GM19023 (cell line): Measurements from ENCODE around the gene PTPRD.

Experiments used
- ATAC-seq: cut with Tn5 transposase; IDR thresholded peaks from one replicate; pipeline ENCODE4 v1.9.1; 2021; ENCODE audit warnings: mild to moderate bottlenecking, moderate library complexity; ENCODE audit not compliant: unreplicated experiment

The PTPRD gene

DNA sequence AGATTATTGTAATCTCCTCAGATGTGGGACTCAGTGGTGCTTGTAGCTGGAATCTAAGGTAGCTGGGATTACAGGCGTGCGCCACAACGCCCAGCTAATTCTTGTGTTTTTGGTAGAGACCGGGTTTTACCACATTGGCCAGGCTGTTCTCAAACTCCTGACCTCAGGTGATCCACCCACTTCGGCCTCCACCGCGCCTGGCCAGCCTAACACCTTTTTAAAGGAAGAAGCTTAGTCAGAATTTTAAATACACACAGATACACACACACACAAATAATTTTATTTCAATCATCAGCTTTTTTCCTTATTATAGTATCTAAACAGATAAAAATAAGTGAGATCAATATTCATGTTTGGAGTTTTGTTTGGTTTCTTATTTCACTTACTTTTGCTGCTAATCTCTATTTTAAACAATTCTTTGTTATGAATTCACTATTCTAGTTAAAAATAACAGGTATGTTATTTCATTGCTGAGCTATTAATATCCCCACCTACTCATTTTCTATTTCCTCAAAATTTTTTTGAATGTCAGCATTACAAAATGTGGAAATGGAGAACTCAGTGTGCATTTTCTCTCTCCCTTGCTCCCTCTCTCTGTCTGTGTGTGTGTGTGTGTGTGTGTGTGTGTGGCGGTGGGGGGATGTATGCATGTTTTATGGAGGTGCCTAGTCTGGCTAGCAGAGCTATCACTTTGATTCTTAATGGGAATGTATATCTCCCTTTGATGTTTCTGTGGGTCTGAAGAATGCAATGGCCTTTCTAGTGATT lies 1852.6 kb downstream of the PTPRD start:
- no peak for ATAC-seq

DNA sequence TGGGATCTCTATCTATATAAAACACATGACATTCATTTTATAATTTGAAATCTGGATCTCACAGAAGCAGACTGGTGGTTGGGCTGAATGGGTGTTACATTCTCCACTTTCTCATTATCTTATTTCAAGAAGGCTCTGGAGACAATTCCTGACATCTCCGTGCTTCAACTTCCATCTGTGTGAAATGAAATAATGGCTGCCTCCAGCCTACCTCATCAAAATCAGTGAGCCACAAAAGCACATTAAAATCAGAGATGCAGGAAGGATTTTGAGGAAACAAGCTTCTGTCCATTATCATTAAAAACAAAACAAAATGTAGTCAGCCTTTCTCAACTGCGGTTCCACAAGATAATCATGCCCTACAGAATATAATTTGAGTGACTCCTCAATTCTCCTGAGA lies 1854.9 kb downstream of the PTPRD start:
- ATAC-seq: no peak

DNA sequence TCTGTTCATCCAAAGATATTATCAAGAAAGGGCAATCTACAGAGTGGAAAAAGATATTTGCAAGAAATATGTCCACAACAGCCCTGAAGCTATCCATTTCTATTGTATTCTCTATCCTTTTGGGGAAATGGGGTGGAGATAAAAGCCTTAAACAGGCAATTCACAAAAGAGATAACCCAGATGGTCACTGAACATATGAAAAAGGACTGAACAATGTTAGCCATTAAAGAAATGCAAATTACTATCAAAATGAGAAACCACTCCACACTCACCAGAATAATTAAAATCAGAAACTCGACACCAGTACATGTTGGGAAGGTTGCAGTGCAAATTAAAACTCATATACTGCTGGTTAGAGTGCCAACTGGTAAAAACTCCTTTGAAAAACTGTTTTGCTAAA lies 1858.1 kb downstream of the PTPRD start:
- no peak for ATAC-seq

DNA sequence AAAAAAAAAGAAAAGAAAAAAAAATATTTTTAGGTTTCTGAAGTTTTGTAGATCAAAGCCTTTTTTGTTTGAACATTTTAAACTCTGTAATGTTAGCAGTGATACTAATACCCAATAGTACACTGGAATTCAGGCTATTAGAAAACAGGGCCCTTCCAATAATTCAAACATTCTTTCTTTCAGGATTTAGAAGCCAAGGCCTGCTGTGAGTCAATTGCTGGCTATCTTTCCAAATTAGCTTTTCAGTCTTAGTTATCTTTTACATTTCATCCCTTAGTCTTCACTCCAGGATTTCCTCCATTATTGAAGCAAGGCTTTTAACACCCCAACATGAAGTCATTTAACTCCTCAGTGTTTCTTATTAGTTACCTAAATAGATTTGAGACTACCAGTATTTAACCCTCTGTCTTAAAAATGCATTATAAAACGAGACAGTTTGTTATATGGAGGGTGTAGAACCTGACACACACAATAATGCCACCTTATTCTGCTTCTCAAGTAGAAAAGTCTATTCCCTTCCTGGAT lies 1861.3 kb downstream of the PTPRD start:
- no peak for ATAC-seq

DNA sequence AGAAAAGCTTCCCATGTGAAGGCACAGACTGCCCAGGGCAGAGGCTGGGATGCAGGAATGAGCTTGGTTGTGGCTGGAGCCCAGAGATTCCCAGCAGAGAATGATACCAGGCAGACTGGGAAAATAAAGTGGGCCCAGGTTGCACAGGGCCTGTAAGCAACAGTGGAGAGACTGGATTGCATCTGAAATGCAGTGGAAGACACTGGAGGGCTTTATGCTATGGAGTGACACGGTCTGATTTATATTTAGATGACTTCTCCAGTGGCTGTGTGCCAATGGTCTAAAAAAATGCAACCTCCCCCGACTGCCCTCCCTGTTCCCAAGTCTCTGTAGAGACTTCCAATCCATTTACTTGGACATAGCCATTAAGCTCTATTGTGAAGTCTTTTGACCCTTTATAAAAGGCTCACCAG lies 1862.2 kb downstream of the PTPRD start:
- ATAC-seq: no peak

DNA sequence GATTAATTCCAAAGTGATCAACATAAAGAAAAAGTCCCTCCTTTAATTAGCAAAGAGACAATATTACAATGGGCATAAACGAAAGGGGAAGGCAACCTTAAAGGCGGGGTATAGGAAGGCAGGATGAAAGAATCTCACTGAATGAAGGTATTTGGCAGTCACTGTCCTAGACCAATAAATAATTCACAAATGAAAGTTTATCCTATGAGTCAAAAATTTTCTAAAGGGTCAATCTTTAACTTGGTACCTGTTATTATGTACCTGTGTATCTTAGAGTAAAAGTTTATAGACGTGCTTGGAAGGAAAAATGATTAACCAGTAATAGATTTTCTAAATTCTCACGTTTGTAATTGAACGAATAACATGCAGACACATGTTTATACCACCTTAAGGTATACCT lies 1867.5 kb downstream of the PTPRD start:
- no peak for ATAC-seq

DNA sequence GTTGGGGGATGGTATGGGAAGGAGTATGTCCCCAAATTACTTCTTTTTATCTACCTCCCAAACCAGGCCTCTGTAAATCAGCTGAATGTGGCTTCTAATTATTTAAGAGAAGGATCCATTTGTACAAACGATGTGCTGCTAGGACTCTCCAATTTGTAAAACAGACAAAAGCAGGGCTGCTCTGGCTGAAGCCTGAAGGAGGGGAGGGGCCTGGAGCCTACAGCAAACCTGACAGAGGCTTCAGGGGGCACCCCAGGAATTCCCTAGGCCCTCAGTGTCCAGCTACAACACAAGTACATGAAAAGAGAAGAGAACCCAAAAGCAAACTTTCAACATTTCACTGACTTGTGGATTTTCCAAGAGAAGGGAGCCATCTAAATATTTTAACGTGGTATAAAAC lies 1873.9 kb downstream of the PTPRD start:
- ATAC-seq: no peak

DNA sequence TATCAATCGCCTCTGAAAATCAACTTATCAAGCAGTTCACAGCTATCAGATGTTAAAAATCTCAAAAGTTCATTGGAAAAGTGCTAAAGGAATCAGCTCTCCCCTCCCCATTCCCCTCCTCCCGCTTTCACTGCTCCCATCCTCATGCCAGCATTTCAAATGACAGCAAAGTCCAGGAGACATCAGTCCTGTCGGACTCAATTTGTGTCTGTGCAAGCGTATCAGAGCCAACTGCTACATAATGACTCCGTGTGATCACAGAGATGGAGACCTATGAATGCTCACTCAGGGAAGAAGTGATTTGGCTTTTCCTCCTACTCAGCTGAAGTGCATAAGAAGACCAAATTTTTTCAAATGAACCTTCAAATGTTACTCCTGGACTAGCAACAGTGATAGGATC lies 1876.0 kb downstream of the PTPRD start:
- no peak for ATAC-seq

DNA sequence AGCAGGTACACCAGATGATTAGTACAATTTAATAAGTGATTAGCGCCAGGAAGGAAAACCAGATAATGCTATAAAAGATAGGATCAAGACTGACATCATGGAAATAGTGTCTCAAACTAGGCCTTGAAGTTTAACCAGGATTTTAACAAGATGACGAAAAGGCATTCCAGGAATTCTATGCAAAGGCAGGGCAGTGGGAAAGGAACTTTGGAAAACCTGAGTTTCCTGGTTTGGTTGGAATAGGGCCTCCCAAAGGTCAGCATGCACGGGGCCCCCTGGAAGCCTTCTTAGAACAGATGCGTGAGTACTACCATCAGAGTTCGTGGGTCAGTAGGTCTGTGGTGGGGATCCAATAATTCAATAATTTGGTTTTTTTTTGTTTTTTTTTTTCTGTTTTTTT lies 1878.0 kb downstream of the PTPRD start:
- ATAC-seq: no peak

DNA sequence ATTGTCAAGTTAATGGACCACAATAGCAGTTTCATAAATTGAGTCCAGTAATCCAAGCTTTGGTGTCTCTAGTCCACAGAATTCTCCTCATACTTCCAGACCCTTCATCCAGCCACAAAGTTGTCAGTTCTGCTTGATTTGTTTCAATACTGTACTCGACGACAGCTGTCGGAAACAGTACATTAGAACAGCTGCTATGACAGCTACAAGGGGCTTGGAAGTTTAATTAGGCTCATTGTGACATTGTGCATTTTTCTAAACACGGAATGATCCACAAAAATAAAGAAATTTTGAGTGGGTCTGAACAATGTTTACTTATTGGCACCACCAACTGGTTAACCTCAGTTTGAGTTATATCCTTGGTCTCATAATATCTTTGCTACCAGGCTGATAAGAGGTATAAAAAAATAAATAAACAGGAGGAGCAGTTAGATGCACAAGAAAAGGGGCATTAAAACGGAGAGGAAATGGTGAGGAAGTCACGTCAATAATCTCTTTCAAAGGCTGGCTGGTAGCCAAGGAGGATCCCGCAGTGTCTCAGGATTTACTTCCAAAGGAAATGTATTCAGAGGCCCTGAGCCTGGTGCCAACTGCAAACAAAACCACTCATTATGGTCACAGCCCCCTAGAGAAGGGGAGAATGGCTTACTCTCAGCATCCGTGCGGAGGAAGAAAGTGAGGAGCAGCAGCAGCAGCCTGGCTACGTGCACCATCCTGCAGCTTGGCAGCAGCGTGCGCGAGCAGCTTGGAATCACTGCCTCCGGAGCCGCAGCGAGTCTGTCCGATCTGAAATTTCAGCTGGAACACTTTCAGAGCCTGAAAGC lies 1879.5 kb downstream of the PTPRD start:
- ATAC-seq: no peak

DNA sequence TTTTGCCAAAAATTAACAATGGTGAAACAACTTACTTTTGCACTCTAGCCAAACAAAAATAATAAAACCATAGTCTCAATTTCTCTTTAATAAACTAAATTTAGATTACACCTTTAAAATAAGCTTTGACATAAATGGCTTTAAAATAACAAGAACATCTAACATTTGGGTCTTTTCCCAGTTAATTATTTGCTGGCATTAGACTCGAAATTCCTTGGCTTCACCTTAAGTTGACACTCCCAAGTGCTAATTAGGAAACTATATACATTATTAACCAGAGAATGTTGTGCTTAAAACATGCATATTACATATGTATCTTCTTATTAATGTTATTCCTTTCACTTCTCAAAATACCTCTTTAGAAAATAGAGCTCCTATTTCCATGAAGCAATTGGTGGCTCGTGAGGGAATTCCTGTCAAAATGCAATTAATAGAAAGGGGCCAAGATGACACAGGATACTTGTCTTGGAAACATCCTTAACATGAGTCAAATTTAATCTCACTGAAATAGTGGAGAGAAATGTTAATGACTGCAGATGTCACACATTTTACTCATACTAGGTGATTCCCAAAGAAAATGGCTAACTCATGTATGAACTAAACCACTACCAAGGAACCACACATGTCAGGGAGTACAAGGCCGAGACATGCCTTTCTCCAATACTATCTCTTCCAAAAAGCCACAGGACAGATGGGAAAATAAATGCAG lies 1880.3 kb downstream of the PTPRD start:
- ATAC-seq: no peak

DNA sequence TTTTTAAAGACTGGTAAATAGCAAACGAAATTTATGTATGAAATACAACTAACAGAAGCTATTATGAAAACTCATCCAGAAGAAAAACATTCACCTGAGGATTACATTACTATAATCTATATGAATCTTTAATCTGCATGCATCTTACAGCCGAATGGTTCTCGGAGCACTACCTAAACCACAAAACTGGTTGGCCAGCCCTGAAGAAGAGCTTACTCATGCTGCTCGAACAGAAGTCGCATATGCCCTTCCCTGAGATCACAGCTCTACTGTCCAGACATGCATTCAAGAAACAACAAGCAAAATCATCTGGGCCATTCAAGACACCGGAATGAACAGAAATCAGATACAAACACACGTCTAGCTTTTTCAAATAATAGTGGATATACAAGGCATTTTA lies 1882.2 kb downstream of the PTPRD start:
- ATAC-seq: no peak

DNA sequence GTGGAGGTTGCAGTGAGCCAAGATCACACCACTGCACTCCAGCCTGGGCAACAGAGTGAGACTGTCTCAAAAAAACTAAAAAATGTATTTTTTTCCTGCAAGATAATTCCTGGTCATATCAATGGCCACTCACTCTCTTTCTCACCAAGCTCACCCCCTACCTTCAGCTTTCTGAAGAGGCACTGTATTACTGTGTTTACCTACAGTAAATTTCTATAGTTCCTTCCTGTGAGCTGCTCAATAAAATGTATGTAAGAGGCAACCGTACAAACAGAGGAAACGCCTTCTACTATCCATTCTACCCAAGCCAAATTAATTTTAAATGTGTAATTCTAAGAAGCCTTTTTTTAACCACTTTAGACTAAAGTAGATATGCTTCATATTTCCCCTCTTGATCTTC lies 1883.9 kb downstream of the PTPRD start:
- ATAC-seq: no peak

DNA sequence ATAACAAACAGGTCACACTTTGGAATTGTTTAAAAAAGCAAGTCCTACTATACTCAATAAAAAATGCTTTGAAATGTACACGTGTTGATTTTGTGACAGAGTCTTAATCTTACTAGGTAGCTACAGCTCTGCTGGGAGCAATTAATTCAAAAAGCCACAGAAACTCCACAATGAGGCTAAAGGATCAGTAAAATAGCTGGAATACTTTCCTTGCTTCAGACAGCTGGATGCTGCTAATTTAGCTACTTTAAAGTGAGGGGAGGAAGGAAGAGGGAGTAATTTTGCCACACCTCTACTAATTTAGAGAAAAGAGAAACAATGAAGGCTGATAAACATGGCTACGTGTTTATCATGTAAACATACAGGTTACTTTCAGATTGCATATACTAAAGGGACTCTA lies 1885.6 kb downstream of the PTPRD start:
- ATAC-seq: no peak

DNA sequence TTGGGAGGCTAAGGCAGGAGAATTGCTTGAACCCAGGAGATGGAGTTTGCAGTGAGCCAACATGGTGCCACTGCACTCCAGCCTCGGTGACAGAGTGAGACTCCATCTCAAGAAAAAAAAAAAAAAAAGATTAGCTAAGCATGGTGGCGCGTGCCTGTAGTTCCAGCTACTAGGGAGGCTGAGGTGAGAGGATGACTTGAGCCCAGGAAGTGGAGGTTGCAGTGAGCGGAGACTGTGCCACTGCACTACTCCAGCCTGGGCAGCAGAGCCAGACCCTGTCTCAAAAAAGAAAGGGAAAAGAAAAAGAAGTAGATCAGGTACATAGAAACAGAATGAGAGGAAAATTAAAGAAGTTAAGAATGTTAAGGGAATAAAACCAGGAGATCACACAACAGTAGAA lies 1886.1 kb downstream of the PTPRD start:
- ATAC-seq: no peak

DNA sequence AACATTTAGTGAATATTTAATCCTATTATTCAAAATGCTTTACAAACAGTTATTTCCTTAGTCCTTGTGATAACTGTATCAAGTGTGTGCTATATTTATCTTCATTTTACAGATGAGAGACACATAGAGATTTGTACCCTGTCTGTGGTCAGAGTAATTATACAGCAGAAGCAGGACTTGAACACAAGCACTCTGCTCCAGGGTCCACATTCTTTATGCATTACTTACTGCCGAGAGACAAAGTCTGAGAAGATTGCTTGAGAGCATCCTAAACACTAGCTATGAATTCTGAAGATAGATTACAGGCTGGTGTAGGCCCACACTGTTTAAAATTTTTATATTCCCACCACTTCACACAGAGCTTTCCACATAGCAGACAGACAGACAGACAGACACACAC lies 1887.2 kb downstream of the PTPRD start:
- no peak for ATAC-seq

DNA sequence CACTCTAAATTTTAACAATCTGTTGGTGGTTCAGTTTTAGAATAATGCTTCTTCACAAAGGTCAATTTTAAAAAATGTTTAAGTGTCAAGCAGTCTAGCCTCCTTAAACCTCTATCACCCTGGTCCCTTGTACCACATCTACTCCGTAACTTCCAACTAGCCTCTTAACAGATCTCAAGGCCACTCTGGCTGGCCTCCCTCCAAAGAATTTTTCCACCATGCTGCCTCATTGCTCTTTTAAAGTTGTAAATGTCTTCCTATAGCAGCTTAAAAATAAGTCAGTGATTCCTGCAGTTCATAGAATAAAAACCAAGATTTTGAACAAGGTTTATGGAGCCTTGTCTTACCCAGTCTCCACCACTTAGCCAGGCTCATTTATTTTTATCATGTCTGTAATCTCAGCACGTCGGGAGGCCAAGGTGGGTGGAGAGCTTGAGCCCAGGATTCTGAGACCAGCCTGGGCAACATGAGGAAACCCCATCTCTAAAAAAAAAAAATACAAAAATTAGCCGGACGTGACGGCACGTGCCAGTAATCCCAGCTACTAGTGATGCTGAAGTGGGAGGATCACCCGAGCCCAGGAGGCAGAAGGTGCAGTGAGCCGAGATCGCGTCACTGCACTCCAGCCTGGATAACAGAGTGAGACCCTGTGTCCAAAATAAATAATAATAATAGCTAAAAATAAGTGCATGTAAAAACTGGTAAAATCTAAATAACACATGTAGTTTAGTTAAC lies 1888.4 kb downstream of the PTPRD start:
- ATAC-seq: no peak

DNA sequence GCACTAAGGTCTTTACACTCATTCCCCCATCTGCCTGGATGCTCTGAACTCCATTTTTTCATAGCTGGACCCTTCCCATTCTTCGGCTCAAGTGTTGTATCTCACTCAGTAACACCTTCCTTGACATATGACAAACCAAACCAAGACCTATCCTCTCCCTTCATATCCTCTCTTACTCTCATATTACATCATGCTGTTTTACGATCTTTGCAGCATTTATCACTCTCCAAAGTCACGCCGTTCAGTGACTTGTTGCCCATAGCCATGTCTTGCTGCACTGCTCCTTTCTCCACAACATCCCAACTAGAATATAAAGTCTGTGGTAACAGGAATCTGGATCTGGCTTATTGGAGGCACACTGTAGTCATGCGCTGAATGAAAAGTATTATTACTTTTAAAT lies 1889.6 kb downstream of the PTPRD start:
- no peak for ATAC-seq

DNA sequence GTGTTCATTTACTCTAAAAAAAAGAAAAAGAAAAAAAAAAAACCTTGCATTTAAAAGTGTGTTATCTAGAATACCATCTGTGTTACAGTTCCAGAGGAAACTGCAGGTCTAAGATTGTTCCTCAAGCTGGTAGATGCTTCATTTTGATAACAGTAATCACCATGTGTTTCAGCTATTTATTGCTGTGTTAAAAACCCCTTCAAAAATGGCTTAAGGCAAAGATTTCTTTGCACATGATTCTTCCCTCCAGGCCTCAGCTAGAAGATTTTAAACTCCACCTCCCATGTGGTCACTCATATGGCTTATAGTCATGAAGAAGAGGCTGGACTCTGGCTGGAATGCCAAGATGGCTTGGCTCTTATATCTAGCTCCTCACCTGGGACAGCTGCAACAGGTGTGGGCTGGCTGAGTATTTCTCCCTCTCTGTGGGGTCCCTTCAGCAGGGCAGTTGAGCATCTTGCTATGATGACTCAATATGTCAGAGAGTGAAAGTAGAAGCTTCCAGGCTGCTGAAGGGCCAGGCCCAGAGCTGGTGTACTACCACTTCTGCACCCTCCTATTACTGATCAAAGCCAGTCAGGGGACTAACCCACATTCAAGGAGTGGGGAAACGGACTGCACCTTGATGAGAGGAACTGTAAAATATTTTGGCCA lies 1892.8 kb downstream of the PTPRD start:
- no peak for ATAC-seq

DNA sequence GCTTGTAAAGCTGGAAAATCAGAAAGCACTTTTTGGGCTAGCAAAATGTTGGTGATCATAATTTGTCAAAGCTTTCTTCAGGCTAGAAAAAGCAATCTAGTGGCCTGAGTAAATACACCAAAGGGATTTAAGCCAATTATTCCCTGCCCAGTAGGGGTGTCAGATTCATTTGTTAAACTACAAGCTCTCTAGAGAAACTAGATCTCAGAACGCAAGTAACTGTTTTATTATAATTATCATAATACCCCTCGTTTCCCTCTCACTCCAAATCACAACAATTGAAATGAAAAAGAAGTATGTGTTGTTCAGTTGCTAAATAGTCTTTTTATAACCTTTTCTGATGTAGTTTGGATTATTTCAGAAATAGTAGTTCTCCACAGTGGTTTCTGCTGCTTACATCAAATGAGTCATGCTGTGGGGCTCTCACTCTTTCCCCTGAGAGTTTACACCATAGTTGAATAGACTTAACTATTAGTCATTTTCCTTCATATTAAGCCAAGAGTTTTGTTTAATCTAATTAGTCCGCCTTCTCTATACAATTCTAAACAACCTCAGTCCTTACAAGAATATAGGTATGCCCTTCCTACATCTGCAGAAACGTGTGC lies 1894.6 kb downstream of the PTPRD start:
- ATAC-seq: no peak
